GM11168 (cell line): ENCODE results near the gene CERS5.

ENCODE experiments used
- in situ Hi-C: fragments of 300-500 bp; cut with MboI; formaldehyde crosslinking; loops from one replicate; pipeline ENCODE4 v1.12.0; 2022; ENCODE audit warnings: low sequenced_read_pairs; ENCODE audit not compliant: unreplicated experiment

The CERS5 gene, protein sequence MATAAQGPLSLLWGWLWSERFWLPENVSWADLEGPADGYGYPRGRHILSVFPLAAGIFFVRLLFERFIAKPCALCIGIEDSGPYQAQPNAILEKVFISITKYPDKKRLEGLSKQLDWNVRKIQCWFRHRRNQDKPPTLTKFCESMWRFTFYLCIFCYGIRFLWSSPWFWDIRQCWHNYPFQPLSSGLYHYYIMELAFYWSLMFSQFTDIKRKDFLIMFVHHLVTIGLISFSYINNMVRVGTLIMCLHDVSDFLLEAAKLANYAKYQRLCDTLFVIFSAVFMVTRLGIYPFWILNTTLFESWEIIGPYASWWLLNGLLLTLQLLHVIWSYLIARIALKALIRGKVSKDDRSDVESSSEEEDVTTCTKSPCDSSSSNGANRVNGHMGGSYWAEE

GRCh38 chr12:50167049-50167828, at the start of gene CERS5:
TSS of gene CERS5 (minus strand) at chr12:50167369. CDS start at chr12:50167297, 72 bp downstream.
- in situ Hi-C loops, result no loop called here

GRCh38 chr12:50215033-50215432, 47.9 kb upstream of the CERS5 start:
- in situ Hi-C loops, result no loop called here

DNA sequence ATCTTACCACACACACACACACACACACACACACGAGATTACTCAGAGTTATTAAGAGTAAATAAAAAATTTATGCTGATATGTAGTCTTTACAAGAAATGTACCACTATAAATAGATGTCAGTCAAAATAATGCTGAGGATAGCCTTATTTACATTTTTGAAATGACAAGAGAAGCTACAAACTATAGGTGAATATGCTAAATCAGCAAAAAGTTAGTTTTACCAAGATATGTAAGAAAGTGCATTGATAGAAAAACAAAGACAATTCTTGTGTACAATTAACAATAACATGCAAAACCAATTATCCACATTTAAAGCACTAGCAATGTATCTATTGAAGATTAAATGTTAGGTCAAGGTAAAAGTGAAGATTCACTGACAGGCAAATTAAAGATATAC, 46.8 kb upstream of the CERS5 start:
- in situ Hi-C loops, result no loop called here

DNA sequence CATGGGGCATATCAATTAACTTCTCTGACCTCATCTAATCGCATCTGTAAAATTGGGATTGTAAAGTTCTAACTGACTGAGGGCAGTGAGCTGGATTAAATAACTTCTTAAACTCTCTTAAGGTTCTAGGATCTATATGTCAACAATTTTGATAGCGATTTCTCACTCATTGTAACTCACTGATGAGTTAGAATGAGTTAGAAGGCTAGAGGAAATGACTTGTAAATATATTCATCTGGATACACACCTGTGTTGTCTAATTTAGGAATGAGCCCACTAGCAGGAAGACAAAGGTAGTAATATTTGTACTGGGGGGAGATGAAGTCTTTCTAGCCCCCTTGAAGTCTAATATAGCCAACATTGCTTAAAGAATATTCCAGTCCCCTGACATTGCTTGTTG, 46.3 kb upstream of the CERS5 start:
- in situ Hi-C loops, result no loop called here

DNA sequence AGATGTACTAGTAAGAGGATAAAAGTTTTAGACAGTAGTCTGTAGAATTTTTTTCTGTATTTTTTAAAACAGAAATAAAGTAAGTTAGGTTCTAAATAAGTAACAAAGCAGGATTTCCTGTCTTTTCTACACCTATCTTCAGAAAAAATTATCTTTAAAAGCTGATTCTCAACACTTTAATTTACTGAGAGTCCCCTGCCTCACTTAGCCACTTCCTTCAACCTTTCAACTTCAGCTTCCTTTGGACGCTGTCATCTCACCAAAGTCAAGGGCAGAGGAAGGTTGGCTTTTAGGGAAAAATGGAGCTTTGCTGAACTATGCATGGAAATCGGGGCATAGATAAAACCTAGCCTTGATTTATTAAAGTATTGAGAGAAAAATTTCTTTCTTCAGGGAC, 44.9 kb upstream of the CERS5 start:
- in situ Hi-C loops, result no loop called here

- in situ Hi-C loops, result no loop called here
These were observed 44.4 kb upstream of the CERS5 start for GRCh38 chr12:50211392-50212070.

DNA sequence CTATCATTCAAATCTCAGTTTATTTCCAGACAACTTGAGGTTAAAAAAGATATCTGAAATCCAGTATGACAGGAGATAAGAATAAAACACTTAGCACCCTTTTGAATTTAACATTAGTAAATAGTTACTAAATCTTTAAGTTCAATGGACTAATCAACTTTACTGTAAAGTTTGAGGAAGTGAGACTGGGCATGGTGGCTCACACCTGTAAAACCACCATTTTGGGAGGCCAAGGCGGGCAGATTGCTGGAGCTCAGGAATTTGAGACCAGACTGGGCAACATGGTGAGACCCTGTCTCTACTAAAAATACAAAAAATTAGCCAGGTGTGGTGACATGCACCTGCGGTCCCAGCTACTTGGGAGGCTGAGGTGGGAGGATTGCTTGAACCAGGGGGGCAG, 40.3 kb upstream of the CERS5 start:
- in situ Hi-C loops, result no loop called here

- in situ Hi-C loops, result no loop called here
These were observed 38.5 kb upstream of the CERS5 start for GRCh38 chr12:50205648-50206047.

- in situ Hi-C loops, result no loop called here
These were observed 36.5 kb upstream of the CERS5 start for GRCh38 chr12:50203691-50204090.

DNA sequence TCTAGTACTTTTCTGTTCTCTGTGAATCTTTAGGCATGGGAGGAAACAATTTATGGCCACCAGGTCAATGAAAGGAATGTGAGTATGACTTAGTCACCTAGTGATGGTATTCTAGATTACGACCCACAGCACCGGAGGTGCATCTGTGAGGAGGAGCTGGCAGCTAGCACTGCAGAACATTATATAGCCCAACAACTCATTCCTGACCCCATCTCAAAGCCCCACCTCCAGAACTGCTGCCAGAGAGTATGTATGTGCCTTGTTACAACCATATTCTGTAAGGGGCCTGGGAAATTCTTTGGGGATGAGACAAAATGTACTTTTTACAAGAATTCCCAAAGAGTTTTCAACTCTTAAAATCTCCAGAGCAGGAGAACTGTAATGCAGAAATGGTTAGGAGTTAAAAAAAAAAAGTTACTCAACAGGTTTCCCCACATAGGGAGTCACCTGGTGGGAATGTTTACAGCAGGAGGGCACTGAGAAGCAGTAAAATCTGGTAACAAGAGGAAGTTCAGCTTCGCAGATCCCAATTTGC, 34.9 kb upstream of the CERS5 start:
- in situ Hi-C loops, result no loop called here

- in situ Hi-C loops, result no loop called here
These were observed 33.5 kb upstream of the CERS5 start for GRCh38 chr12:50200552-50201273.

DNA sequence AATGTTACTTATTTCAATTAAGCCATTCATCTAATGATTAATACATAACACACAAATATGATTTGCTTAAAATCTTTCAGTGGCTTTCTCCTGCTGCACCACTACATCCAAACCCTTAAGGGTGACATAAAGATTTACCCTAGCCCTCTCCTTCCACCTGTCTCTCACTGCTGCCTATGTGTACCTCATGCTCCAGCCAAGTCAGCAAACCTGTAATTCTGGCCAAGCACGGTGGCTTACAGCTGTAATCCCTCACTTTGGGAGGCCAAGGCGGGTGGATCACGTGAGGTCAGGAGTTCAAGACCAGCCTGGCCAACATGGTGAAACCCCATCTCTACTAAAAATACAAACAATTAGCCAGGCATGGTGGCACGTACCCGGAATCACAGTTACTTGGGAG, 31.7 kb upstream of the CERS5 start:
- in situ Hi-C loops, result no loop called here

DNA sequence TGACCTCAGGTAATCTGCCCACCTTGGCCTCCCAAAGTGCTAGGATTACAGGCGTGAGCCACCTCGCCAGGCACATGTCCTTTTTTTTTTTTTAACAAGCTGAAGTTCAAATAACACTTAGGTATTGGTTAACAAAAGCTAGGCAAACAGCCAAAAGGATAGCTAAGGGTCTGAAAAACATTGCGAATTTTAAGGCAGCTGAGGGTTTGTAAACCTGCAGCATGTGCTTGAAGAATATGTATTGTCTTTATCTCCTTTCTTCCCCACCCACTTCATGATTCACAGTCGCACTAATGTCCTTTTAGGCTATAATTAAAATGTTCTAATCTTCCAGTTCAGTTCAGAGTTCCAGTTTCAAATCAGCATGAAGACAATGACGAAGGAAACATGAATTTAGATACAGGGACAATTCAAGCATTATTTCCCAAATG, 30.1 kb upstream of the CERS5 start:
- in situ Hi-C loops, result no loop called here

DNA sequence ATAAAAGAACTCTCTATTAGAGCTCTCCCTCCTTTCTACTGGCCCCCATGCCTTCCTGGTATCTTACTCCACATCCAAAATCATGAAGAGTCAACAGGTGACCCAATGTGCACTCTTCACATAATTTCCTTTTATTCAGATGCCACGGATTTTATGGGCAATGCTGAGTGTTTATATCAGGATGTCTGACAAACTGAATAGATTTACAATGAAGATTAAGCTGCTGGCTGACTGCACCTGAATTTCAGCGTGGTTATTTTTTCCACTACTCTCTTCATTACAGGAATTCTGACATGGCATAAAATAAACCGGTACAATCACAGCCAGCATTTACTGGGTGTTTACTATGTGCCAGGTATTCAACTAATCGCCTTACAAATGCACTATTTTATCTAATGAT, 29.4 kb upstream of the CERS5 start:
- in situ Hi-C loops, result no loop called here

DNA sequence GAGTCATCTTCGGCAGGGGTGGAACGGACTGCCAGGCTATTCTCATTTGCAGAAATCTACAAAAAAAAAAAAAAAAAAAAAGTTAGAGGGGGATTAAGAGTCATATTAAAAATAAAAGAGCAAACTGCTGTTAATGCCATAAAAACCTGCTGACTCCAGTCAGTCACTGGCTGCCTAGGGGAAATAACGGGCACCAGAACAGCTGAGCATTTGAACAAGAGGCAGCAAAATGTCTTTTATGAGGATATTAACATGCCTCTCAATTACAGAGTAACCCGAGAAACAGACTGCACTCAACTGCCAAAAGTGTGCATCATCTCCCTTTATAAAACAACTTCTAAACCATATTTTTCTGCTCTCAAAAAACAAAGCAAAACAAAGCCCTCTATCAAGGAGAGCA, 28.7 kb upstream of the CERS5 start:
- in situ Hi-C loops, result no loop called here

DNA sequence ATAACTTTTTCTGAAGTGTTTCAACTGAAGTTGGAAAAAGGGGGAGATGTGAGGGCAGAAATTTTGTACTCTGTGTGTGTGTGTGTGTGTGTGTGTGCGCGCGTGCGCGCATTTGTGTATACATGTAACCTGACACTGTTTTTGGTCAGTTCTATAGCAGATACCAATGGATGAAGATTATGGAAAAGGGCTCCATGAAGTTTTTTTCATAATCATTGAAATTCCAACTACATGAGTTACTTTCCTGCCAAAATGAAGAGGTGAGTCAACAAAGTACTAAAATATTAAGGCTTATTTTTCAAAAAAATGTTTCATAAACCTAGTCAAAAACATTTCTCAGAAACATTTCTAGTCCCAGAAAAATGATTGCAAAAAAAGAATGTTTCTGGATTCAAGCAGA, 25.7 kb upstream of the CERS5 start:
- in situ Hi-C loops, result no loop called here

DNA sequence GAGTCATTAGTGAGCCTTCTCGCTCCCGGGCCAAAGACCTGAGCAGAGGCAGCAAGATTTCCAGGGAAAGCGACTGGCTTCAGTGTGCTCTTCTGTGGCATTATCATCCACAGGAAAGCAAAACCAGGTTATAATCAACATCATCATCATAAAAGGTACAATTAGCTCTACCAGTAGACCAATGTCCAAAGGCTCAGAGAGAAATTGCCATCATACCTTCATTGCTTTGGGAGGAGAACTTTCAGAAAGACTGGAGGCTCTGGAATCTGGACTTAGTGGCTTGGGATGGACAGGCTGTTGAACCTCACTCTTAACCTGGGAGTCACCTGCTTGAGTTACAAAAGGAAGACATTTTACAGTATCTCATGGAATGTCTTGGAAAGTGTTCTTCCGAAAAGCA, 25.1 kb upstream of the CERS5 start:
- in situ Hi-C loops, result no loop called here

DNA sequence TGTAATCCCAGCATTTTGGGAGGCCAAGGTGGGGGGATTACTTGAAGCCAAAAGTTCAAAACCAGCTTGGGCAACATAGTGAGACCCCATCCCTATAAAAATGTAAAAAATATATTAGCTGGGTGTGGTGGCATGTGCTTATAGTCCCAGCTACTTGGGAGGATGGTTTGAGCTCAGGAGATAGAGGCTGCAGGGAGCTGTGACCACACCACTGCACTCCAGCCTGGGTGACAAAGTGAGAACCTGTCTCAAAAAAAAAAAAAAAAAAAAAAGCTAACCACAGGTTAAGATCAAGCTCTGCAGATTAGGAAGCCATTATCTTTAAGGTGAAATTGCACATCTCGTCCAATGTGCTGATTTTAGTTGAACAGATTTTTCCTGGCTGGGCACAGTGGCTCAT, 23.7 kb upstream of the CERS5 start:
- in situ Hi-C loops, result no loop called here

GRCh38 chr12:50188875-50189575, 21.9 kb upstream of the CERS5 start:
- in situ Hi-C loops, result no loop called here
